GM12878 (cell line): ENCODE results near the gene TGFBI. TPM values are rescaled to one million over a fixed set of nuclear protein-coding genes. Genes with fewer than 3 reads are reported as not detected.

Source experiments
- ATAC-seq: fragments of 200-7000 bp; cut with Tn5 transposase; 3 replicates; pipeline ENCODE4 v1.9.1; 2020; ENCODE audit warnings: mild to moderate bottlenecking, moderate library complexity
- BruUV-seq: library from RNA; stranded (reverse); fragments of 400-500 nt; replicated peaks from 2 replicates; lab custom pipeline; 2021; lab: Mats Ljungman, UMichigan
- CTCF ChIA-PET: fragments of 300-600 bp; sonication (Branson Sonifier 250); formaldehyde crosslinking; extraction: SDS; loops from one replicate; lab custom pipeline; 2021; ENCODE audit warnings: inconsistent platforms; lab: Yijun Ruan, JAX
- POLR2A ChIA-PET: fragments of 350-600 bp; formaldehyde crosslinking; extraction: SDS; loops from one replicate; lab custom pipeline; 2021; ENCODE audit warnings: inconsistent platforms; lab: Charles Lee
- RAD21 ChIA-PET: fragments of 300-600 bp; sonication (Branson Sonifier 250); formaldehyde crosslinking; loops from one replicate; lab custom pipeline; 2023; ENCODE audit warnings: antibody characterized with exemption; ENCODE audit not compliant: unreplicated experiment; lab: Charles Lee
- SMC1A ChIA-PET: fragments of 300-600 bp; sonication (Branson Sonifier 250); formaldehyde crosslinking; loops from one replicate; lab custom pipeline; 2023; ENCODE audit not compliant: unreplicated experiment, uncharacterized antibody; lab: Charles Lee
- DNase-seq: peaks from one replicate; pipeline ENCODE4 v3.0.0-alpha.2; 2011; ENCODE audit warnings: low read depth, low spot score
- FAIRE-seq: peaks from 3 replicates; lab custom pipeline; 2011; peaks lifted over from hg19 to GRCh38; lab: Jason Lieb, UNC
- H2AFZ ChIP-seq: 2 replicates; pipeline ENCODE4 v1.6.0; 2011; ENCODE audit warnings: low read depth, low read length, control low read depth; ENCODE audit not compliant: control insufficient read depth
- H3K27ac ChIP-seq: 2 replicates; pipeline ENCODE4 v1.5.1; 2011; ENCODE audit warnings: control low read depth; ENCODE audit not compliant: control insufficient read depth, insufficient read depth
- H3K27me3 ChIP-seq, 2 experiments: replicated peaks in 1 of 2; 2 replicates each; pipeline versions ENCODE4 v1.6.0 to v1.6.1; 2011; ENCODE audit warnings: low read length in 1 of 2; ENCODE audit not compliant: control insufficient read depth in 2 of 2, insufficient read depth in 2 of 2
- H3K36me3 ChIP-seq, 2 experiments: 2 replicates each; pipeline ENCODE4 v1.5.1; 2011; ENCODE audit warnings: low read length in 1 of 2; ENCODE audit not compliant: control insufficient read depth in 2 of 2, insufficient read depth in 2 of 2
- H3K4me1 ChIP-seq: 2 replicates; pipeline ENCODE4 v1.6.1; 2011; ENCODE audit warnings: mild to moderate bottlenecking, low read length, moderate library complexity, mixed read lengths; ENCODE audit not compliant: control insufficient read depth, insufficient read depth
- H3K4me2 ChIP-seq: 2 replicates; pipeline ENCODE4 v1.6.0; 2011; ENCODE audit warnings: control low read depth; ENCODE audit not compliant: control insufficient read depth, insufficient read depth
- H3K4me3 ChIP-seq: fragments of 200-600 bp; sonication (generic); 2 replicates; pipeline ENCODE4 v1.5.1; 2016
- H3K79me2 ChIP-seq: 2 replicates; pipeline ENCODE4 v1.6.0; 2011; ENCODE audit warnings: low read length; ENCODE audit not compliant: control insufficient read depth, insufficient read depth
- H3K9ac ChIP-seq: 2 replicates; pipeline ENCODE4 v1.8.0; 2011; ENCODE audit warnings: low read length, control low read depth, mixed read lengths; ENCODE audit not compliant: control insufficient read depth, insufficient read depth
- H3K9me3 ChIP-seq: replicated peaks from 3 replicates; pipeline ENCODE4 v1.5.1; 2011; ENCODE audit warnings: mild to moderate bottlenecking, low read length; ENCODE audit not compliant: control insufficient read depth, insufficient read depth
- H4K20me1 ChIP-seq: 2 replicates; pipeline ENCODE4 v1.6.0; 2011; ENCODE audit not compliant: control insufficient read depth, insufficient read depth
- CEBPZ ChIP-seq: fragments of 150-350 bp; IDR thresholded peaks from 2 replicates; pipeline ENCODE4 v1.6.1; 2016; ENCODE audit warnings: low read depth, low read length
- IKZF2 ChIP-seq, 2 experiments: fragments of 450-650 bp; IDR thresholded peaks; 2 replicates each; pipeline ENCODE4 v1.6.1; 2017; ENCODE audit warnings: mild to moderate bottlenecking in 2 of 2, moderate library complexity in 2 of 2
- RELB ChIP-seq: fragments of 450-650 bp; IDR thresholded peaks from 2 replicates; pipeline ENCODE4 v1.6.1; 2017; ENCODE audit warnings: low read depth, mild to moderate bottlenecking, moderate library complexity
- WGBS: methylation state at CpG from one replicate; pipeline ENCODE4 v1.1.6; 2016; ENCODE audit warnings: low lambda C conversion rate; ENCODE audit not compliant: insufficient replicate concordance, insufficient coverage; ENCODE audit errors: missing lambda C conversion rate; 5-methylcytosine and 5-hydroxymethylcytosine counted together
- in situ Hi-C: fragments of 300-500 bp; cut with MboI; formaldehyde crosslinking; loops from 9 replicates; pipeline ENCODE4 v1.14.3; 2018; ENCODE audit warnings: mixed read lengths
- intact Hi-C: fragments of 100-400 bp; cut with micrococcal nuclease; formaldehyde crosslinking; loops from one replicate; pipeline ENCODE4 v1.14.2; 2022; ENCODE audit not compliant: unreplicated experiment
- polyA plus RNA-seq, 11 experiments: library from polyadenylated mRNA; depleted of rRNA in 4 of 11; unstranded in 6 of 11; stranded (reverse) in 5 of 11; fragments of >200 nt; fragmentation: Nextera tagmentation in 4 of 11; fragmentation: Illumina TruSeq in 1 of 11; extraction: Ambion mirVana in 4 of 11; extraction: Trizol in 1 of 11; gene quantifications; 1 replicate in 1 of 11; 2 replicates in 10 of 11; pipeline versions ENCODE4 v1.2.1 to v1.2.3, GENCODE V29; 2011 to 2016; ENCODE audit warnings: inconsistent platforms in 2 of 11, missing spikeins in 2 of 11, low read depth in 1 of 11
- total RNA-seq, 4 experiments: library from RNA; depleted of rRNA in 3 of 4; stranded (reverse); fragments of >200 nt in 3 of 4; fragmentation: Illumina TruSeq in 1 of 4; extraction: Trizol in 1 of 4; gene quantifications; 2 replicates each; pipeline versions ENCODE4 v1.2.1 to v1.2.3, GENCODE V29; 2013 to 2021

The TGFBI gene
- total and polyA plus RNA-seq, 10 of the 15 experiments (the other 5 are each of a cell fraction or from before 2014, with no cell fraction given) = 0.12 to 1.8 (median 0.19) TPM

GRCh38 chr5:136063778-136064465 lies 35.1 kb downstream of the TGFBI start:
- no peak overlapping the region for H2AFZ ChIP-seq
- SMC1A ChIA-PET = interaction anchor here (0.7 to 5.1 kb wide), 28 partner anchors 8 to 176 kb away, joined by 3 to 56 read pairs (median 5); partner anchors contain the start of gene SMAD5
- no peaks in the 10 kb centered on the region for H3K79me2 ChIP-seq
- no peak overlapping the region for H3K4me2 ChIP-seq
- no peaks in the 10 kb centered on the region for H4K20me1 ChIP-seq
- RAD21 ChIA-PET = interaction anchor here (0.6 to 2.6 kb wide), 18 partner anchors 11 to 178 kb away, joined by 3 to 12 read pairs (median 4); no protein-coding TSS in a partner anchor
- H3K27ac ChIP-seq = no peak overlapping the region
- no TSS peak for BruUV-seq
- H3K4me1 ChIP-seq = no peaks in the 10 kb centered on the region
- no peak overlapping the region for H3K4me3 ChIP-seq
- in situ Hi-C loops (no loop called here), intact Hi-C loops (loop anchor here (1.0 kb wide), 1 partner anchor 110 kb away; no protein-coding TSS in a partner anchor)
- no peaks in the 10 kb centered on the region for H3K9me3 ChIP-seq
- no peak for ATAC-seq
- WGBS = 27% methylated on average over 8 of the region's 8 CpGs
- no peaks in the 10 kb centered on the region; a peak in 1 of 4 replicates for H3K27me3 ChIP-seq
- TF ChIP-seq CEBPZ (no peak), IKZF2 (IDR thresholded peaks at IDR 0.05) (no peak), RELB (no peak)
- no peak for FAIRE-seq
- no peak for DNase-seq
- CTCF ChIA-PET = interaction anchor here (0.6 to 5.9 kb wide), 39 partner anchors 8 to 178 kb away, joined by 3 to 76 read pairs (median 5); partner anchors contain the start of gene SMAD5
- H3K36me3 ChIP-seq = no peaks in the 10 kb centered on the region
- no peak overlapping the region for H3K9ac ChIP-seq
- POLR2A ChIA-PET = interaction anchor here (1.1 to 1.4 kb wide), 3 partner anchors 11 to 75 kb away, joined by 3 read pairs; no protein-coding TSS in a partner anchor
